DOHH2 (cell line): ENCODE results near the gene UBE2F.

Experiments used
- H3F3A ChIP-seq: fragments of 200-600 bp; sonication (generic), shearing (Covaris generic); 2 replicates; pipeline ENCODE4 v1.6.0; 2016; ENCODE audit warnings: antibody characterized with exemption, mild to moderate bottlenecking; ENCODE audit not compliant: control insufficient read depth, insufficient read depth
- H3K27ac ChIP-seq: fragments of 200-600 bp; sonication (generic); 2 replicates; pipeline ENCODE4 v1.5.1; 2014; ENCODE audit warnings: low read depth, mild to moderate bottlenecking, low read length, moderate library complexity
- H3K27me3 ChIP-seq: fragments of 200-600 bp; sonication (generic); 2 replicates; pipeline ENCODE4 v1.6.1; 2014; ENCODE audit warnings: mild to moderate bottlenecking, low read length, mixed read lengths; ENCODE audit not compliant: control insufficient read depth
- H3K36me3 ChIP-seq: fragments of 200-600 bp; sonication (generic); 2 replicates; pipeline ENCODE4 v1.6.1; 2014; ENCODE audit warnings: mild to moderate bottlenecking, low read length, moderate library complexity, mixed read lengths; ENCODE audit not compliant: control insufficient read depth
- H3K4me1 ChIP-seq: fragments of 200-600 bp; sonication (generic); 2 replicates; pipeline ENCODE4 v1.6.1; 2014; ENCODE audit warnings: mild to moderate bottlenecking, low read length, mixed read lengths; ENCODE audit not compliant: control insufficient read depth
- H3K4me2 ChIP-seq: fragments of 200-600 bp; sonication (generic); 2 replicates; pipeline ENCODE4 v1.6.0; 2014; ENCODE audit warnings: mild to moderate bottlenecking, low read length, moderate library complexity
- H3K4me3 ChIP-seq: fragments of 200-600 bp; sonication (generic); 2 replicates; pipeline ENCODE4 v1.5.1; 2014; ENCODE audit warnings: mild to moderate bottlenecking, low read length, mixed read lengths
- H3K79me2 ChIP-seq: fragments of 200-600 bp; sonication (generic); 2 replicates; pipeline ENCODE4 v1.6.1; 2014; ENCODE audit warnings: mild to moderate bottlenecking, low read length, mixed read lengths; ENCODE audit not compliant: control insufficient read depth
- H3K9me2 ChIP-seq: fragments of 200-600 bp; sonication (generic); replicated peaks from 2 replicates; pipeline ENCODE4 v1.6.1; 2014; ENCODE audit warnings: mild to moderate bottlenecking, low read length, mixed read lengths; ENCODE audit not compliant: control insufficient read depth
- H3K9me3 ChIP-seq: fragments of 200-600 bp; sonication (generic); 2 replicates; pipeline ENCODE4 v1.6.1; 2014; ENCODE audit warnings: antibody characterized with exemption, low read length, mixed read lengths; ENCODE audit not compliant: control insufficient read depth, insufficient read depth
- H4K20me1 ChIP-seq: fragments of 200-600 bp; sonication (generic); 2 replicates; pipeline ENCODE4 v1.6.0; 2014; ENCODE audit warnings: low read depth, mild to moderate bottlenecking, antibody characterized with exemption, low read length, moderate library complexity; ENCODE audit not compliant: control insufficient read depth, insufficient read depth
- CTCF ChIP-seq: fragments of 200-600 bp; sonication (generic); IDR thresholded peaks from one replicate; pipeline ENCODE4 v1.5.1; 2014; ENCODE audit warnings: antibody characterized with exemption, mild to moderate bottlenecking, low read depth, low read length; ENCODE audit not compliant: poor library complexity, severe bottlenecking
- EZH2phosphoT487 ChIP-seq: fragments of 200-600 bp; sonication (generic); IDR thresholded peaks from 2 replicates; pipeline ENCODE4 v1.6.1; 2017; ENCODE audit warnings: borderline replicate concordance, mild to moderate bottlenecking, antibody characterized with exemption, low read length, moderate library complexity, mixed read lengths

Gene UBE2F

GRCh38 chr2:238042849-238043584 is 76.2 kb downstream of the UBE2F start:
- TF ChIP-seq CTCF, result no peak
- no peak for TF ChIP-seq EZH2phosphoT487
- Histone ChIP-seq H3K27ac (no peak overlapping the region), H3K4me2 (no peak overlapping the region), H3K9me2 (no peaks in the 10 kb centered on the region), H3K4me1 (no peaks in the 10 kb centered on the region), H3K4me3 (no peak overlapping the region), H3K36me3 (no peaks in the 10 kb centered on the region), H3K9me3 (no peaks in the 10 kb centered on the region), H3K79me2 (no peaks in the 10 kb centered on the region), H4K20me1 (no peaks in the 10 kb centered on the region), H3K27me3 (no peaks in the 10 kb centered on the region), H3F3A (no peaks in the 10 kb centered on the region)

DNA sequence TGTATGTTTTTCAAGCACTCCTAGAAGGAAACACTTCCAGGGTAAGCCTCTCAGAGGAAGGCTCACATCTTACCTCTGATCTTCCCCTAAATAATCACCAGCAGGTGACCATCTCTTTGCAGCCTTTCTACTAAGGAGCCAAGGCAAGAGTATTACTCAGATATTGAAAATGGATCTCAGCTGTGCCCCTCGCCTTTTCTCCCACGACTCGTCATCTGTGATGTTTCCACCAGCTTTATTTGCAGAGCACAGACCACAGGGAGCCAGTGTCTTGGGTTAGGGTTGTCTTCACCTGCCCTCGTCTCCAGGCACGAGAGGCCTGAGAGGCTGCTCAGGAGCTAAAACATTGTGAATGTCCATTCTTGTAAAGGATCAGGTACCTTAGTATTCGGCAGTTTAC is 77.0 kb downstream of the UBE2F start:
- Histone ChIP-seq H3K4me1 (no peaks in the 10 kb centered on the region), H4K20me1 (no peaks in the 10 kb centered on the region), H3F3A (no peaks in the 10 kb centered on the region), H3K4me3 (no peak overlapping the region), H3K27me3 (no peaks in the 10 kb centered on the region), H3K9me3 (no peaks in the 10 kb centered on the region), H3K4me2 (no peak overlapping the region), H3K27ac (no peak overlapping the region), H3K79me2 (no peaks in the 10 kb centered on the region), H3K9me2 (no peaks in the 10 kb centered on the region), H3K36me3 (no peaks in the 10 kb centered on the region)
- TF ChIP-seq CTCF, result no peak
- no peak for TF ChIP-seq EZH2phosphoT487

GRCh38 chr2:238045575-238045974 is 78.8 kb downstream of the UBE2F start:
- TF ChIP-seq EZH2phosphoT487 (no peak), CTCF (no peak)
- H3K9me3 ChIP-seq, result no peaks in the 10 kb centered on the region

More at GRCh38 chr2:238045575-238045974, 78.8 kb downstream of the UBE2F start:
- no peaks in the 10 kb centered on the region for H4K20me1 ChIP-seq
- H3F3A ChIP-seq, result no peaks in the 10 kb centered on the region
- H3K79me2 ChIP-seq, result no peaks in the 10 kb centered on the region
- H3K4me3 ChIP-seq, result no peak overlapping the region
- H3K4me1 ChIP-seq, result no peaks in the 10 kb centered on the region
- no peaks in the 10 kb centered on the region for H3K9me2 ChIP-seq
- H3K27me3 ChIP-seq, result no peaks in the 10 kb centered on the region
- no peaks in the 10 kb centered on the region for H3K36me3 ChIP-seq
- no peak overlapping the region for H3K27ac ChIP-seq
- H3K4me2 ChIP-seq, result no peak overlapping the region
